Measurements from ENCODE around the gene AIG1.

DNA sequence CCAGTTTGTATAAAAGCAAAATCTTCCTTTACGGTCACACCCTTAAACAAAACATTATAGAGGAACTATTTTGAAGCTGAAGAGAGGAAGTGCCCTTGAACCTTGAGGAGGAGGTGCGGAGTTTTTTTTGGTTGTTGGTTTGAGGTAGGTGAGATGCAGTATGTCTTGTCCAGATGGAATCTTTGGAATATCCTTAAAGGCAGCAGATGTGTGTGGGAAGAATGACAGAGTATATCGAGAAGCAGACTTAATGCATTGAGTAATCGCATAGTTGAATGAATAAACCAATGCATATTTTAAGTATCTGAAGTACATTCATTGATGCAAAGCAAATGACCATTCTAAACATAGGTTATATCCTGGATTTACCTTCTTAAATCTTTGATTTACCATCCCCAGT, 49.9 kb downstream of the AIG1 start:
- no peak for TF ChIP-seq POLR2A (IDR thresholded peaks at IDR 0.05)
- TF ChIP-seq, protein P1, sequence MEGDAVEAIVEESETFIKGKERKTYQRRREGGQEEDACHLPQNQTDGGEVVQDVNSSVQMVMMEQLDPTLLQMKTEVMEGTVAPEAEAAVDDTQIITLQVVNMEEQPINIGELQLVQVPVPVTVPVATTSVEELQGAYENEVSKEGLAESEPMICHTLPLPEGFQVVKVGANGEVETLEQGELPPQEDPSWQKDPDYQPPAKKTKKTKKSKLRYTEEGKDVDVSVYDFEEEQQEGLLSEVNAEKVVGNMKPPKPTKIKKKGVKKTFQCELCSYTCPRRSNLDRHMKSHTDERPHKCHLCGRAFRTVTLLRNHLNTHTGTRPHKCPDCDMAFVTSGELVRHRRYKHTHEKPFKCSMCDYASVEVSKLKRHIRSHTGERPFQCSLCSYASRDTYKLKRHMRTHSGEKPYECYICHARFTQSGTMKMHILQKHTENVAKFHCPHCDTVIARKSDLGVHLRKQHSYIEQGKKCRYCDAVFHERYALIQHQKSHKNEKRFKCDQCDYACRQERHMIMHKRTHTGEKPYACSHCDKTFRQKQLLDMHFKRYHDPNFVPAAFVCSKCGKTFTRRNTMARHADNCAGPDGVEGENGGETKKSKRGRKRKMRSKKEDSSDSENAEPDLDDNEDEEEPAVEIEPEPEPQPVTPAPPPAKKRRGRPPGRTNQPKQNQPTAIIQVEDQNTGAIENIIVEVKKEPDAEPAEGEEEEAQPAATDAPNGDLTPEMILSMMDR (IDR thresholded peaks at IDR 0.05), result no peak

Data from body of pancreas (tissue), 4 donors.